Astrocyte (in vitro differentiated cells and primary cell): ENCODE measurements around the gene FKBP7.
"Not testable (repeated sequence)": the region's sequence is repeated elsewhere in the genome, so short reads cannot be mapped to it uniquely, and the experiment has no call there.

Experiments used
- CTCF ChIP-seq: IDR thresholded peaks from 2 replicates; pipeline ENCODE4 v1.5.1; 2011; ENCODE audit warnings: low read depth, mild to moderate bottlenecking, inconsistent platforms, low read length, moderate library complexity; ENCODE audit not compliant: insufficient read depth
- EZH2 ChIP-seq: IDR thresholded peaks from 2 replicates; pipeline ENCODE4 v1.6.1; 2012; ENCODE audit warnings: mild to moderate bottlenecking, low read length, inconsistent platforms; ENCODE audit not compliant: insufficient read depth

- not testable (repeated sequence) for TF ChIP-seq CTCF, EZH2
Observed at GRCh38 chr2:178525010-178525409, 46.6 kb upstream of the FKBP7 start.
